GM23338 (cell line): ENCODE measurements around the gene PPP2R2D. TPM values are rescaled to one million over a fixed set of nuclear protein-coding genes. Genes with fewer than 3 reads are reported as not detected.

Source experiments
- ATAC-seq: fragments of 200-7000 bp; cut with Tn5 transposase; 3 replicates; pipeline ENCODE4 v1.9.1; 2020
- DNase-seq: peaks from one replicate; pipeline ENCODE4 v3.0.0-alpha.2; 2015; ENCODE audit warnings: low spot score
- H2AFZ ChIP-seq: fragments of 200-600 bp; sonication (generic); 2 replicates; pipeline ENCODE4 v1.8.0; 2016; ENCODE audit warnings: antibody characterized with exemption, mild to moderate bottlenecking, moderate library complexity
- H3F3A ChIP-seq: fragments of 200-600 bp; sonication (generic); replicated peaks from 2 replicates; pipeline ENCODE4 v1.8.0; 2017; ENCODE audit warnings: antibody characterized with exemption, mixed run types, low read depth
- H3K27ac ChIP-seq: fragments of 200-600 bp; sonication (generic); 2 replicates; pipeline ENCODE4 v1.6.1; 2016; ENCODE audit warnings: low read depth
- H3K27me3 ChIP-seq: fragments of 200-600 bp; sonication (generic); 2 replicates; pipeline ENCODE4 v1.8.0; 2016; ENCODE audit warnings: mild to moderate bottlenecking, mixed run types, moderate library complexity; ENCODE audit not compliant: insufficient read depth
- H3K36me3 ChIP-seq: fragments of 200-600 bp; sonication (generic); 2 replicates; pipeline ENCODE4 v1.8.0; 2016; ENCODE audit warnings: mild to moderate bottlenecking; ENCODE audit not compliant: insufficient read depth
- H3K4me1 ChIP-seq: fragments of 200-600 bp; sonication (generic); 2 replicates; pipeline ENCODE4 v1.8.0; 2016; ENCODE audit warnings: mild to moderate bottlenecking, moderate library complexity; ENCODE audit not compliant: insufficient read depth
- H3K4me2 ChIP-seq: fragments of 200-600 bp; sonication (generic); 2 replicates; pipeline ENCODE4 v1.7.1; 2017; ENCODE audit warnings: mixed run types
- H3K4me3 ChIP-seq: fragments of 200-600 bp; sonication (generic); 2 replicates; pipeline ENCODE4 v1.6.1; 2016; ENCODE audit warnings: mixed run types
- H3K79me2 ChIP-seq: fragments of 200-600 bp; sonication (generic); replicated peaks from 2 replicates; pipeline ENCODE4 v1.8.0; 2017; ENCODE audit warnings: mild to moderate bottlenecking; ENCODE audit not compliant: insufficient read depth
- H3K9me2 ChIP-seq: fragments of 200-600 bp; sonication (generic); 2 replicates; pipeline ENCODE4 v1.8.0; 2017; ENCODE audit not compliant: insufficient read depth
- H4K20me1 ChIP-seq: fragments of 200-600 bp; sonication (generic); replicated peaks from 2 replicates; pipeline ENCODE4 v1.8.0; 2017; ENCODE audit warnings: mild to moderate bottlenecking; ENCODE audit not compliant: insufficient read depth
- H3K27ac Mint-ChIP-seq: 2 replicates; pipeline ENCODE4 v1.8.0; 2020; ENCODE audit warnings: inconsistent platforms, mild to moderate bottlenecking, moderate library complexity, mixed read lengths
- H3K27me3 Mint-ChIP-seq: 3 replicates; pipeline ENCODE4 v1.8.0; 2022; ENCODE audit warnings: low read depth, mild to moderate bottlenecking, moderate library complexity, mixed read lengths, inconsistent platforms; ENCODE audit not compliant: insufficient read depth, poor library complexity
- H3K36me3 Mint-ChIP-seq: 3 replicates; pipeline ENCODE4 v1.8.0; 2021; ENCODE audit warnings: low read depth, mild to moderate bottlenecking, inconsistent platforms, moderate library complexity, mixed read lengths
- H3K4me1 Mint-ChIP-seq: 3 replicates; pipeline ENCODE4 v1.8.0; 2020; ENCODE audit warnings: mild to moderate bottlenecking, inconsistent platforms, mixed read lengths
- H3K4me3 Mint-ChIP-seq: 3 replicates; pipeline ENCODE4 v1.8.0; 2021; ENCODE audit warnings: moderate library complexity, mild to moderate bottlenecking, inconsistent platforms, mixed read lengths
- H3K9me3 Mint-ChIP-seq: 3 replicates; pipeline ENCODE4 v1.8.0; 2020; ENCODE audit warnings: moderate library complexity, mild to moderate bottlenecking, inconsistent platforms, mixed read lengths
- ETS1 ChIP-seq: IDR thresholded peaks from 2 replicates; pipeline ENCODE4 v1.6.1; 2016; ENCODE audit warnings: antibody characterized with exemption
- EZH2 ChIP-seq: fragments of 200-600 bp; sonication (generic); IDR thresholded peaks from one replicate; pipeline ENCODE4 v1.8.0; 2017; ENCODE audit warnings: antibody characterized with exemption, mild to moderate bottlenecking, low read depth; ENCODE audit not compliant: unreplicated experiment
- EZH2phosphoT487 ChIP-seq: fragments of 200-600 bp; sonication (generic); IDR thresholded peaks from one replicate; pipeline ENCODE4 v1.8.1; 2018; ENCODE audit warnings: antibody characterized with exemption; ENCODE audit not compliant: unreplicated experiment
- JUNB ChIP-seq: IDR thresholded peaks from one replicate; pipeline ENCODE4 v1.6.1; 2016; ENCODE audit warnings: antibody characterized with exemption; ENCODE audit not compliant: unreplicated experiment
- NANOG ChIP-seq: IDR thresholded peaks from 2 replicates; pipeline ENCODE4 v1.6.1; 2016; ENCODE audit warnings: antibody characterized with exemption, borderline replicate concordance
- POLR2AphosphoS5 ChIP-seq: IDR thresholded peaks from 2 replicates; pipeline ENCODE4 v1.6.1; 2016; ENCODE audit warnings: antibody characterized with exemption, low read depth
- STAT1 ChIP-seq: IDR thresholded peaks from one replicate; pipeline ENCODE4 v1.6.1; 2016; ENCODE audit warnings: antibody characterized with exemption; ENCODE audit not compliant: unreplicated experiment
- ZNF114 ChIP-seq: fragments of 250-450 bp; sonication (Bioruptor Pico); IDR thresholded peaks from 2 replicates; pipeline ENCODE4 v1.5.0; 2020; ENCODE audit warnings: mild to moderate bottlenecking, moderate library complexity
- ZNF331 ChIP-seq: fragments of 250-450 bp; sonication (Bioruptor Pico); IDR thresholded peaks from 2 replicates; pipeline ENCODE4 v1.5.0; 2020; ENCODE audit warnings: low read depth, mild to moderate bottlenecking, moderate library complexity
- ZNF462 ChIP-seq: fragments of 250-450 bp; sonication (Bioruptor Pico); IDR thresholded peaks from 2 replicates; pipeline ENCODE4 v1.5.0; 2020; ENCODE audit warnings: mild to moderate bottlenecking, moderate library complexity
- polyA plus RNA-seq: library from polyadenylated mRNA; unstranded; fragments of >200 nt; fragmentation: Nextera tagmentation; extraction: Ambion mirVana; gene quantifications from 2 replicates; pipeline ENCODE4 v1.2.1, GENCODE V29; 2016
- total RNA-seq: library from RNA; depleted of rRNA; stranded (reverse); fragments of >200 nt; shearing (Covaris generic); gene quantifications from 2 replicates; pipeline ENCODE4 v1.2.3, GENCODE V29; 2014
- TF ChIP-seq, protein P1 (sequence below), 2 experiments: fragments of 200-600 bp in 1 of 2; sonication (generic) in 1 of 2; conservative IDR thresholded peaks; 2 replicates each; pipeline versions ENCODE4 v1.5.1 to v1.6.1; 2016 to 2017; ENCODE audit warnings: antibody characterized with exemption in 2 of 2, low read depth in 2 of 2, mild to moderate bottlenecking in 2 of 2, moderate library complexity in 1 of 2
- TF ChIP-seq, protein P2 (sequence below): IDR thresholded peaks from one replicate; pipeline ENCODE4 v1.6.1; 2018; ENCODE audit warnings: antibody characterized with exemption; ENCODE audit not compliant: unreplicated experiment

PPP2R2D gene
- total and polyA plus RNA-seq, 2 experiments from 2014 or later, result 28.8 to 33.7 TPM

- DNase-seq (no peak), ATAC-seq (peak; percentile 12; the same call in 1 of the 3 replicates)
- H3K27ac ChIP-seq, result peak overlapping the region; percentile 5; the same call in 1 of the 2 replicates
- Mint-ChIP-seq H3K9me3 (peaks cover 11% of the 10 kb centered on the region), H3K4me1 (peaks cover 58% of the 10 kb centered on the region), H3K4me3 (no peak overlapping the region), H3K27me3 (peaks cover 8% of the 10 kb centered on the region), H3K36me3 (peaks cover 11% of the 10 kb centered on the region), H3K27ac (0 out of 2 replicates have a peak overlapping the region, but pooled peaks have one; percentile 2)
- H3K9me2 ChIP-seq, result no peaks in the 10 kb centered on the region
- H3K4me2 ChIP-seq, result peak overlapping the region; percentile 41
- no peak overlapping the region for H2AFZ ChIP-seq
- H3F3A ChIP-seq, result no peaks in the 10 kb centered on the region
- H3K4me3 ChIP-seq, result no peak overlapping the region
- H3K4me1 ChIP-seq, result peaks cover 46% of the 10 kb centered on the region
- H4K20me1 ChIP-seq, result no peaks in the 10 kb centered on the region
- H3K36me3 ChIP-seq, result no peaks in the 10 kb centered on the region
- H3K79me2 ChIP-seq, result no peaks in the 10 kb centered on the region
- TF ChIP-seq ZNF331 (no peak), JUNB (no peak), EZH2 (no peak), EZH2phosphoT487 (no peak), NANOG (no peak), POLR2AphosphoS5 (no peak), STAT1 (no peak), ZNF114 (CRISPR knock-in tag) (no peak), ETS1 (no peak), ZNF462 (CRISPR knock-in tag) (no peak)
- TF ChIP-seq, protein P1, sequence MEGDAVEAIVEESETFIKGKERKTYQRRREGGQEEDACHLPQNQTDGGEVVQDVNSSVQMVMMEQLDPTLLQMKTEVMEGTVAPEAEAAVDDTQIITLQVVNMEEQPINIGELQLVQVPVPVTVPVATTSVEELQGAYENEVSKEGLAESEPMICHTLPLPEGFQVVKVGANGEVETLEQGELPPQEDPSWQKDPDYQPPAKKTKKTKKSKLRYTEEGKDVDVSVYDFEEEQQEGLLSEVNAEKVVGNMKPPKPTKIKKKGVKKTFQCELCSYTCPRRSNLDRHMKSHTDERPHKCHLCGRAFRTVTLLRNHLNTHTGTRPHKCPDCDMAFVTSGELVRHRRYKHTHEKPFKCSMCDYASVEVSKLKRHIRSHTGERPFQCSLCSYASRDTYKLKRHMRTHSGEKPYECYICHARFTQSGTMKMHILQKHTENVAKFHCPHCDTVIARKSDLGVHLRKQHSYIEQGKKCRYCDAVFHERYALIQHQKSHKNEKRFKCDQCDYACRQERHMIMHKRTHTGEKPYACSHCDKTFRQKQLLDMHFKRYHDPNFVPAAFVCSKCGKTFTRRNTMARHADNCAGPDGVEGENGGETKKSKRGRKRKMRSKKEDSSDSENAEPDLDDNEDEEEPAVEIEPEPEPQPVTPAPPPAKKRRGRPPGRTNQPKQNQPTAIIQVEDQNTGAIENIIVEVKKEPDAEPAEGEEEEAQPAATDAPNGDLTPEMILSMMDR (conservative IDR thresholded peaks at IDR 0.05; ENCODE audit: low read depth in 2 of 2), result no peak
- TF ChIP-seq, protein P2, sequence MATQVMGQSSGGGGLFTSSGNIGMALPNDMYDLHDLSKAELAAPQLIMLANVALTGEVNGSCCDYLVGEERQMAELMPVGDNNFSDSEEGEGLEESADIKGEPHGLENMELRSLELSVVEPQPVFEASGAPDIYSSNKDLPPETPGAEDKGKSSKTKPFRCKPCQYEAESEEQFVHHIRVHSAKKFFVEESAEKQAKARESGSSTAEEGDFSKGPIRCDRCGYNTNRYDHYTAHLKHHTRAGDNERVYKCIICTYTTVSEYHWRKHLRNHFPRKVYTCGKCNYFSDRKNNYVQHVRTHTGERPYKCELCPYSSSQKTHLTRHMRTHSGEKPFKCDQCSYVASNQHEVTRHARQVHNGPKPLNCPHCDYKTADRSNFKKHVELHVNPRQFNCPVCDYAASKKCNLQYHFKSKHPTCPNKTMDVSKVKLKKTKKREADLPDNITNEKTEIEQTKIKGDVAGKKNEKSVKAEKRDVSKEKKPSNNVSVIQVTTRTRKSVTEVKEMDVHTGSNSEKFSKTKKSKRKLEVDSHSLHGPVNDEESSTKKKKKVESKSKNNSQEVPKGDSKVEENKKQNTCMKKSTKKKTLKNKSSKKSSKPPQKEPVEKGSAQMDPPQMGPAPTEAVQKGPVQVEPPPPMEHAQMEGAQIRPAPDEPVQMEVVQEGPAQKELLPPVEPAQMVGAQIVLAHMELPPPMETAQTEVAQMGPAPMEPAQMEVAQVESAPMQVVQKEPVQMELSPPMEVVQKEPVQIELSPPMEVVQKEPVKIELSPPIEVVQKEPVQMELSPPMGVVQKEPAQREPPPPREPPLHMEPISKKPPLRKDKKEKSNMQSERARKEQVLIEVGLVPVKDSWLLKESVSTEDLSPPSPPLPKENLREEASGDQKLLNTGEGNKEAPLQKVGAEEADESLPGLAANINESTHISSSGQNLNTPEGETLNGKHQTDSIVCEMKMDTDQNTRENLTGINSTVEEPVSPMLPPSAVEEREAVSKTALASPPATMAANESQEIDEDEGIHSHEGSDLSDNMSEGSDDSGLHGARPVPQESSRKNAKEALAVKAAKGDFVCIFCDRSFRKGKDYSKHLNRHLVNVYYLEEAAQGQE, result no peak
- no peaks in the 10 kb centered on the region for H3K27me3 ChIP-seq
These were observed 106.9 kb downstream of the PPP2R2D start for GRCh38 chr10:132007681-132008080.
